Tongue (tissue), 2 donors: Measurements from ENCODE around the gene CRB3. TPM values are rescaled to one million over a fixed set of nuclear protein-coding genes. Genes with fewer than 3 reads are reported as not detected.

Experiments used
- DNase-seq: peaks from one replicate; pipeline ENCODE4 v3.0.0-alpha.2; 2015
- total RNA-seq: library from RNA; depleted of rRNA; stranded (reverse); fragments of >200 nt; gene quantifications from one replicate; pipeline ENCODE4 v1.2.3, GENCODE V29; 2014

CRB3 gene
- total RNA-seq, 1 donor from 2014 or later: 2.7 TPM

- DNase-seq: no peak
Measured at GRCh38 chr19:6433165-6433564, 30.9 kb upstream of the CRB3 start.

- DNase-seq: no peak
Measured at GRCh38 chr19:6433663-6434062, 30.4 kb upstream of the CRB3 start, which contains the start of gene SLC25A41. TSS of gene SLC25A41 (minus strand) at chr19:6433763. CDS start at chr19:6433693, 70 bp downstream.

- no peak for DNase-seq
Measured at GRCh38 chr19:6439743-6440142, 24.3 kb upstream of the CRB3 start.

- no peak for DNase-seq
Measured at GRCh38 chr19:6440905-6441304, 23.2 kb upstream of the CRB3 start.

- DNase-seq: no peak
Measured at GRCh38 chr19:6442087-6442688, 21.9 kb upstream of the CRB3 start.

GRCh38 chr19:6443986-6444385 is 20.1 kb upstream of the CRB3 start:
- no peak for DNase-seq

- DNase-seq: no peak
Measured at GRCh38 chr19:6446452-6446851, 17.6 kb upstream of the CRB3 start.

GRCh38 chr19:6448045-6448444 is 16.0 kb upstream of the CRB3 start:
- DNase-seq: no peak

- no peak for DNase-seq
Measured at GRCh38 chr19:6450166-6450565, 13.9 kb upstream of the CRB3 start.

- DNase-seq: no peak
Measured at GRCh38 chr19:6451583-6452222, 12.4 kb upstream of the CRB3 start.

- no peak for DNase-seq
Measured at GRCh38 chr19:6452223-6452614, 11.9 kb upstream of the CRB3 start.

- DNase-seq: no peak
Measured at GRCh38 chr19:6452899-6453298, 11.2 kb upstream of the CRB3 start.

- no peak for DNase-seq
Measured at GRCh38 chr19:6453951-6454565, 10.0 kb upstream of the CRB3 start.

- DNase-seq: no peak
Measured at GRCh38 chr19:6455924-6456323, 8.1 kb upstream of the CRB3 start.

GRCh38 chr19:6457958-6458694 is 5.9 kb upstream of the CRB3 start:
- no peak for DNase-seq

GRCh38 chr19:6458695-6459261 is 5.3 kb upstream of the CRB3 start:
- DNase-seq: no peak

GRCh38 chr19:6459262-6460098 is 4.6 kb upstream of the CRB3 start, which contains the start of gene SLC25A23:
TSS of gene SLC25A23 (minus strand) at chr19:6459792. CDS start at chr19:6459628, 164 bp downstream.
- peak; percentile 89 for DNase-seq

GRCh38 chr19:6460099-6460884 is 3.8 kb upstream of the CRB3 start:
- peak; percentile 99 for DNase-seq

- DNase-seq: no peak
Measured at GRCh38 chr19:6465006-6465405, 935 bp downstream of the CRB3 start.

GRCh38 chr19:6465663-6466062 is 1.6 kb downstream of the CRB3 start:
- no peak for DNase-seq
